ENCODE measurements around the gene CFAP54.

The CFAP54 gene

DNA sequence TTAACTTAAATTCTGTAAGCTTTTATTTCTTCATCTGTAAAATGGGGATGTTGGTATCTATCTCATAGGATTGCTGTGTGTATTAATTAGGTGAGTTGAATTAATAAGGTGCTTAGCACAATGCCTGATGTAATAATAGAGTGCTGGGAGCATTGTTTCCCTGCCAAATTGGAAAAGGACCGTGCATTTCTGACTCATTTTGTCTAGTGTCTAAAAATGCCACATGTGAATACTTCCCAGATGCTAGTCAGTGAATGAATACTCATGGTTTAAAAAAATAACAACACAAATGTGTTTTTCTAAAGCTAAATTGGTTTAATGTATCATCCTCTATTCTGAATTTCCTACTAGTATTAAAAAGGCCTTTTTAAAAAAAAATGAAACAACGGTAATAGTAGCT, 372.3 kb downstream of the CFAP54 start:
- no peak overlapping the region for H3K27ac ChIP-seq (ENCODE audit: low read length)
- H3K27me3 ChIP-seq (ENCODE audit: control insufficient read depth, insufficient read depth, low read length), result no peaks in the 10 kb centered on the region
- no CpG with 5 or more reads among the region's 2 CpGs for WGBS (ENCODE audit: insufficient coverage, insufficient read length)

DNA sequence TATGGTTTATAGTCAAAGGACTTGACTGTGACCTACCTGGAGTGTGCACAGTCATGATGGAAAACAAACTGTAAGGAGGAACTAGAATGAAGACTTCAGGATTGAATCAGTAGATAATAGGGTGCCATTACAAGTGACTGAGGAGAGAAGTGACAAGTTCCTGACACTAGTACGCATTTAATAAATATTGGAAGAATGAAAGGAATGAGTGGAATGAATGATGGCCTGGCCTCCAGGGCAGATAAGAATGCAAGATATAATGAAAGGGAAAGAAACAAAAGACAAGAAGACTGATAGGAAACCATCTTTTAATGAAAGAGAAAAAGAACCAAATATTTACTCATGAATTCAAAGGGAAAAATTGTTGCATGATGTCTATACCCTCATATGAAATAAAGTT, 372.9 kb downstream of the CFAP54 start:
- no peaks in the 10 kb centered on the region for H3K27me3 ChIP-seq (ENCODE audit: control insufficient read depth, insufficient read depth, low read length)
- H3K4me1 ChIP-seq (ENCODE audit: control insufficient read depth, insufficient read depth, low read length), result no peaks in the 10 kb centered on the region
- WGBS (ENCODE audit: insufficient coverage, insufficient read length), result no CpG with 5 or more reads among the region's 1 CpG
- DNase-seq (ENCODE audit: low read depth, low spot score), result no peak
- H3K36me3 ChIP-seq (ENCODE audit: control insufficient read depth, insufficient read depth, low read length), result no peaks in the 10 kb centered on the region
- no peak overlapping the region for H3K27ac ChIP-seq (ENCODE audit: low read length)
- no peak overlapping the region for H3K4me3 ChIP-seq (ENCODE audit: low read length)
- H3K9me3 ChIP-seq (ENCODE audit: control insufficient read depth, insufficient read depth, low read length), result no peaks in the 10 kb centered on the region

More for the DNA sequence above, 372.3 kb downstream of the CFAP54 start:
- no peak for DNase-seq (ENCODE audit: low read depth, low spot score)
- H3K4me3 ChIP-seq (ENCODE audit: low read length), result no peak overlapping the region
- no peaks in the 10 kb centered on the region for H3K4me1 ChIP-seq (ENCODE audit: control insufficient read depth, insufficient read depth, low read length)
- H3K9me3 ChIP-seq (ENCODE audit: control insufficient read depth, insufficient read depth, low read length), result no peaks in the 10 kb centered on the region
- H3K36me3 ChIP-seq (ENCODE audit: control insufficient read depth, insufficient read depth, low read length), result no peaks in the 10 kb centered on the region

DNA sequence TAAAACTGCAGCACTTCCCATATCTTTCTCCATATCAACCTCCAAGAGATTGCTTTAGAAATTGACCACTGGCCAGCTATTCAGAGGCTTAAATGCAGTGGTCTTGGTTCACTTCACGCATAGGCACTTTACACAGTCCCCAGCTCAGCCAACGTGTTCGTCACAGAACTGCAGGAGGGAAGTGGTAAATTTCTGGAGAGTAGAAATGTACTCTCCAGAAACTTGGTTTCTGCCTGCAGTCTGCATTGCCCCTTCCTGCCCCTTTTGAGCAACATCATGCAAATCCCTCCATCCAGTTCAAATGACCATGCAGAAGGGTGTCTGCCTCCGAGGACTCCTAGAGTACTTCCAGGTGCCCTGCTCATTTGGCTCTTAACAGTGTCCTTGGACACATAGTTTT, 375.0 kb downstream of the CFAP54 start:
- DNase-seq (ENCODE audit: low read depth, low spot score), result no peak
- H3K27me3 ChIP-seq (ENCODE audit: control insufficient read depth, insufficient read depth, low read length), result no peaks in the 10 kb centered on the region
- H3K4me3 ChIP-seq (ENCODE audit: low read length), result no peak overlapping the region
- no peaks in the 10 kb centered on the region for H3K36me3 ChIP-seq (ENCODE audit: control insufficient read depth, insufficient read depth, low read length)
- no peak overlapping the region for H3K27ac ChIP-seq (ENCODE audit: low read length)
- no CpG with 5 or more reads among the region's 4 CpGs for WGBS (ENCODE audit: insufficient coverage, insufficient read length)
- no peaks in the 10 kb centered on the region for H3K4me1 ChIP-seq (ENCODE audit: control insufficient read depth, insufficient read depth, low read length)
- no peaks in the 10 kb centered on the region for H3K9me3 ChIP-seq (ENCODE audit: control insufficient read depth, insufficient read depth, low read length)

DNA sequence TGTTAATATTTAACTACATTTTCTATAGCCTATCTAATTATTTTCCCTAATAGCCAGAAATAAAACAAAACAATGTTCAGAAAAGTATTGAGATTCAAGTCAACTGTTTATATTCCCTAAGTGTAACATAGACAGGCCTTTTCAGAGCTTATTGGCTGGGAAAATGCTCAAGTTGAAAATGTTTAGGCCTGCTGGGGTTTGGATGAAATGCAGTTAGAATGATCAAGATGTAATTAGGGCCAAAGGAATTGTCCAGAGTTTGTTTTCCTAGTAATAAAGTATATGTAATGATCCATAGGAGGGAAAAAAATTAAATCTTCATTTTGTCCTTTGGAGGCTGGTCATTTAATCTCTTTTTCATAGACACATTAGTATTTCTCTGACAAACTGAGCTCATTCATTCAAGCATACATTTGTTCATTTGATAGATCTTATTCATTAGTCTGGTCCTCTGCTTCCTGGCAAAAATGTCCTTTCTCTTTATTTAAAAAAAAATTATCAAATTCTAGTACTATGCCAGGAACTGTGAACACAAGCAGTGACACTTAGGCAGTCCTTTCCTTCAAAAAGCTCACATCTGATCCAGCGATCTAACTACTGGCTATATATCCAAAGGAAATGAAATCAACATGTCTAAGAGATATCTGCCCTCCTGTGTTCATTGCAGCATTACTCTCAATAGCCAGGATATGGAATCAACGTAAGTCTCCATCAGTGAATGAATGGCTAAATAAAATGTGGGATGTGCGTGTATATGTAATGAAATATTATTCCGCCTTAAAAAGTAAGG, 377.6 kb downstream of the CFAP54 start:
- H3K36me3 ChIP-seq (ENCODE audit: control insufficient read depth, insufficient read depth, low read length), result no peaks in the 10 kb centered on the region
- H3K4me1 ChIP-seq (ENCODE audit: control insufficient read depth, insufficient read depth, low read length), result no peaks in the 10 kb centered on the region
- no CpG with 5 or more reads among the region's 4 CpGs for WGBS (ENCODE audit: insufficient coverage, insufficient read length)
- H3K4me3 ChIP-seq (ENCODE audit: low read length), result no peak overlapping the region
- DNase-seq (ENCODE audit: low read depth, low spot score), result no peak
- no peaks in the 10 kb centered on the region for H3K27me3 ChIP-seq (ENCODE audit: control insufficient read depth, insufficient read depth, low read length)
- no peaks in the 10 kb centered on the region for H3K9me3 ChIP-seq (ENCODE audit: control insufficient read depth, insufficient read depth, low read length)
- no peak overlapping the region for H3K27ac ChIP-seq (ENCODE audit: low read length)

DNA sequence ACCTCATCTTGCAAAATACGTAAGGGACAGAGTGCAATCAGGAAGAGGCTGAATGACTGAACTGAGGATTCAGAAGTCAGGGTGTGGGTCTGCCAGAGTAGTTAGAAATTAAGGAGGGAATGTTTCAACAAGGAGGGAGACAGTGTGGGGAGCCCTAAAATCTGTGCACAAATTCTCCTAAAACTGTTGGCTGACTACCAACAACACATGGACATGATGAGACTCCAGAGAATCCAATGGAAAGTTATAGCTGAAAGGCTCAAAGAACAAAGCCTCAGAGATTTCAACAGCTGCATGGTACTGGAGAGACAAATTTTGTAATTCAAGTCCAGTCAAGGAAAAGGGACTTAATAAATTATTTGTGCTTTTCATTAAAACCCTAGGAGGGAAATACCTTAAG, 381.6 kb downstream of the CFAP54 start:
- no CpG with 5 or more reads among the region's 1 CpG for WGBS (ENCODE audit: insufficient coverage, insufficient read length)
- H3K27me3 ChIP-seq (ENCODE audit: control insufficient read depth, insufficient read depth, low read length), result no peaks in the 10 kb centered on the region
- no peak overlapping the region for H3K27ac ChIP-seq (ENCODE audit: low read length)
- H3K4me3 ChIP-seq (ENCODE audit: low read length), result no peak overlapping the region
- H3K36me3 ChIP-seq (ENCODE audit: control insufficient read depth, insufficient read depth, low read length), result no peaks in the 10 kb centered on the region
- DNase-seq (ENCODE audit: low read depth, low spot score), result no peak
- no peaks in the 10 kb centered on the region for H3K9me3 ChIP-seq (ENCODE audit: control insufficient read depth, insufficient read depth, low read length)
- no peaks in the 10 kb centered on the region for H3K4me1 ChIP-seq (ENCODE audit: control insufficient read depth, insufficient read depth, low read length)

DNA sequence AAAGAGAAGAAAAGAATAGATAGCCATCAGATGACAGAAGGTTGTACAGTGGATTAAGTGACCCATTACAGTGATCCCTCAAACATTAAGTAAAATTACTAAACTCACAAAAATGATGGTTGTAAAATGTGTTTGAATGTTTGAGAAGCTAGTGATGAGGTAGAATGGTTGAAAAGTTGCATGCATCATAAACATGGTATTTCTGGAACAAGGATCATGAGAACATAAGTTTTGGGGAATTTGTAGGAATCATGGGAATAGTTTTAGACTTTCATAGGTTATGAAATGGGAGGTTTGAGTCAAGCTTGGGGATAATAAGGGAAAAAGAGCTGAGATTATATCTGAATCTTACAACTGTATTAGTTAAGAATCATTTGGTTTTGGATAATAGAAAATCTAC, 383.6 kb downstream of the CFAP54 start:
- Histone ChIP-seq H3K27ac (ENCODE audit: low read length) (no peak overlapping the region), H3K27me3 (ENCODE audit: control insufficient read depth, insufficient read depth, low read length) (no peaks in the 10 kb centered on the region), H3K4me3 (ENCODE audit: low read length) (no peak overlapping the region), H3K36me3 (ENCODE audit: control insufficient read depth, insufficient read depth, low read length) (no peaks in the 10 kb centered on the region), H3K4me1 (ENCODE audit: control insufficient read depth, insufficient read depth, low read length) (no peaks in the 10 kb centered on the region), H3K9me3 (ENCODE audit: control insufficient read depth, insufficient read depth, low read length) (no peaks in the 10 kb centered on the region)
- DNase-seq (ENCODE audit: low read depth, low spot score), result no peak

DNA sequence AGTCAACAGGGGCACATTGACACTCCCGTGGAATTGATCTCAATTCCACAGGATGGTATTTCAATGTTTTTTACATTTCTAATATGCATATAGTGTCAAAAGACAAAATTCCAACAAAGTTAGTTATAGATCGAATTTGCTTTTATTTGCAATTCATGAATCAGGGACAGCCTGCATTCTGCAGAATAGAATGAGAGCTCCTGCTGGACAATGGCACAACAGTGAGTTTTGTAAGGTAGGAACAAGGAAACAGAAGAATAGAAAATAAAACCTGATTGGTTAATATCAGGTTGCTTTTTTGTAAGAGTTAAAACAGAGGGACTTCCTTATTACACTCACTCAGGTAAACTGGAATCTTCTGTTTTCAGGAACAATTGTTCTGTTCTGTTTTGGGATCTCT, 384.8 kb downstream of the CFAP54 start:
- Histone ChIP-seq H3K27me3 (ENCODE audit: control insufficient read depth, insufficient read depth, low read length) (no peaks in the 10 kb centered on the region), H3K4me3 (ENCODE audit: low read length) (no peak overlapping the region), H3K9me3 (ENCODE audit: control insufficient read depth, insufficient read depth, low read length) (no peaks in the 10 kb centered on the region), H3K36me3 (ENCODE audit: control insufficient read depth, insufficient read depth, low read length) (no peaks in the 10 kb centered on the region), H3K4me1 (ENCODE audit: control insufficient read depth, insufficient read depth, low read length) (no peaks in the 10 kb centered on the region), H3K27ac (ENCODE audit: low read length) (no peak overlapping the region)
- DNase-seq (ENCODE audit: low read depth, low spot score), result no peak
- no CpG with 5 or more reads among the region's 2 CpGs for WGBS (ENCODE audit: insufficient coverage, insufficient read length)

DNA sequence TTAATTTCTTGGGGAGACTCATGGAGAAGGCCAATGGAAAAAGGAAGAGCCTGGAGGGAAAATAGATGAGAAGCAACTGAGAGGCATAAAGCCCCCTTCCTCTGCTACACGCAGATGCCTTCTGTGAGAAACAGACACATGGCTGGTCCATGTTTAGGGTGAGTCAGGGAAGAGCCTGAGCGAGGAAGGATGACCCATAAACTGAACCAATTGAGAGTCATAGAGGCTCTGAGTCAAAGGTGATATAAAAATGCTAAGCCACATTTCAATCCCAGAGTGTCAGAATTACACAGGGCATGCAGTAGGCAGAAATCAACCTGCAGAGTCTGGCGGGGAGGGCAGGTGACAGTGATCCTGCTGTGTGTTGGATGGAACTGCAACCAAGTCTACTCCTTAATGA, 387.6 kb downstream of the CFAP54 start:
- Histone ChIP-seq H3K36me3 (ENCODE audit: control insufficient read depth, insufficient read depth, low read length) (no peaks in the 10 kb centered on the region), H3K9me3 (ENCODE audit: control insufficient read depth, insufficient read depth, low read length) (no peaks in the 10 kb centered on the region), H3K27me3 (ENCODE audit: control insufficient read depth, insufficient read depth, low read length) (no peaks in the 10 kb centered on the region), H3K27ac (ENCODE audit: low read length) (no peak overlapping the region), H3K4me3 (ENCODE audit: low read length) (no peak overlapping the region), H3K4me1 (ENCODE audit: control insufficient read depth, insufficient read depth, low read length) (no peaks in the 10 kb centered on the region)
- no CpG with 5 or more reads among the region's 3 CpGs for WGBS (ENCODE audit: insufficient coverage, insufficient read length)
- no peak for DNase-seq (ENCODE audit: low read depth, low spot score)

DNA sequence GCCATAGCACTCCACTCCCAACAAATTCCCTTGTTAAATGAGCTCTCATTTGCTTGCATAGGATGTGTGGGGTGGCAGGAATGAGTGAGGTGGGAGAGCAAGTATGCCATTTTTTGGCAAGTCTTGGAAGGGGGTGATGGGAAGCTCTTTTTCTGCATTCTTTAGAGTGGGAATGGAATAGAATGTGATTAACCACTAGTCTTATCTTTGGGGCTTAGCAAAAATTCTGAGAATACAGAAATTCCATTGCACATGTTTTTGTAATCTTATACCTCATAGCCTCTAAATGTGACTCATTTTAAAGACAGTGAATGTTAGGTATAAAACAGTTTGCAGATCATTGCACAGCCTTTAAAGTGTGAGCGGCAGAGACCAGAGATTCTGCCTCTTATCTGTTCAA, 389.3 kb downstream of the CFAP54 start:
- no peak overlapping the region for H3K27ac ChIP-seq (ENCODE audit: low read length)
- no peaks in the 10 kb centered on the region for H3K4me1 ChIP-seq (ENCODE audit: control insufficient read depth, insufficient read depth, low read length)
- H3K36me3 ChIP-seq (ENCODE audit: control insufficient read depth, insufficient read depth, low read length), result no peaks in the 10 kb centered on the region
- WGBS (ENCODE audit: insufficient coverage, insufficient read length), result no CpG with 5 or more reads among the region's 1 CpG
- no peaks in the 10 kb centered on the region for H3K27me3 ChIP-seq (ENCODE audit: control insufficient read depth, insufficient read depth, low read length)
- no peaks in the 10 kb centered on the region for H3K9me3 ChIP-seq (ENCODE audit: control insufficient read depth, insufficient read depth, low read length)
- DNase-seq (ENCODE audit: low read depth, low spot score), result no peak
- H3K4me3 ChIP-seq (ENCODE audit: low read length), result no peak overlapping the region

DNA sequence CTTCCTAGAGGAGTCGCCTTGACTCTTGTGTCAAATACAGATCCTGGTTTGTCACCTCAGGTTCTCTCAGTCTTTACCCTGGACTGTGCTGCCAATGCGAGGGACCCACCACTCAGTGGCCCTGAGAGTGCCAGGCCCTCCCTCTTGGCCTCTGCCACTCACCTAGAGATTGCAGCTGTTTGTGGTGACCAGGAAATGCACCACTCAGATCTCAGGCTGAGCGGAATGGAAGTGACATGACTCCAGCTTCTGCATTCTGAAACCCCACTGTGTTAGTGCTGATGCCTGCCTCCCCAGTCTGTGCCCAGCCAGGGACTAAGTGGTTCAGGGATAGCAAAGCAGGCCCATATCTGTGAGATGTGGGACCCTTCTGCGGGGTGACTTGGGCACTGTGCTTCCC, 389.9 kb downstream of the CFAP54 start:
- Histone ChIP-seq H3K4me3 (ENCODE audit: low read length) (no peak overlapping the region), H3K27me3 (ENCODE audit: control insufficient read depth, insufficient read depth, low read length) (no peaks in the 10 kb centered on the region), H3K27ac (ENCODE audit: low read length) (no peak overlapping the region), H3K36me3 (ENCODE audit: control insufficient read depth, insufficient read depth, low read length) (no peaks in the 10 kb centered on the region), H3K4me1 (ENCODE audit: control insufficient read depth, insufficient read depth, low read length) (no peaks in the 10 kb centered on the region), H3K9me3 (ENCODE audit: control insufficient read depth, insufficient read depth, low read length) (no peaks in the 10 kb centered on the region)
- no CpG with 5 or more reads among the region's 4 CpGs for WGBS (ENCODE audit: insufficient coverage, insufficient read length)
- no peak for DNase-seq (ENCODE audit: low read depth, low spot score)

DNA sequence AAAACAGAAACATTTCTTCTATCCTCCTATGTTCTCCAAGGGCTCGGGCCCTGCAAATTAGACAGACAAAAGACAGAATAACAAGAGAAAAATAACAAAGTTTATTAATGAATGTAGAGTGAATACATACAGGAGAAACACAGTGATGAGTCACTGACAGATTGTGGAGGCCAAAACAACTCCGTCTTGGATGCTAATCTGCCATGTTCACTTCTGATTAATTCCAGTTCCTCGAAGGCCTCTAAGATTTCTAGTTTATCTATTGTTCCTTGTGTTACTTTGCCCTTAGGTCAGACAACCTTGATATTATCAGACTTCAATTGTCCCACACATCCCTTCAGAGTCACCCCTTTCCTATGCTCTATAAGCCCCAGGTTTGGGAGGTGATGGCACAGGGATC, 390.8 kb downstream of the CFAP54 start:
- no peak overlapping the region for H3K4me3 ChIP-seq (ENCODE audit: low read length)
- H3K27me3 ChIP-seq (ENCODE audit: control insufficient read depth, insufficient read depth, low read length), result no peaks in the 10 kb centered on the region
- no peaks in the 10 kb centered on the region for H3K36me3 ChIP-seq (ENCODE audit: control insufficient read depth, insufficient read depth, low read length)
- no peaks in the 10 kb centered on the region for H3K9me3 ChIP-seq (ENCODE audit: control insufficient read depth, insufficient read depth, low read length)
- no peak overlapping the region for H3K27ac ChIP-seq (ENCODE audit: low read length)
- no peaks in the 10 kb centered on the region for H3K4me1 ChIP-seq (ENCODE audit: control insufficient read depth, insufficient read depth, low read length)
- no peak for DNase-seq (ENCODE audit: low read depth, low spot score)
- no CpG with 5 or more reads among the region's 3 CpGs for WGBS (ENCODE audit: insufficient coverage, insufficient read length)

Measured in iPS DF 6.9 (cell line).